ENCODE results near the gene TUBA8.

- no peak for TF ChIP-seq POLR2AphosphoS5 (IDR thresholded peaks at IDR 0.05; ENCODE audit: low read depth)
- TF ChIP-seq, protein P1, sequence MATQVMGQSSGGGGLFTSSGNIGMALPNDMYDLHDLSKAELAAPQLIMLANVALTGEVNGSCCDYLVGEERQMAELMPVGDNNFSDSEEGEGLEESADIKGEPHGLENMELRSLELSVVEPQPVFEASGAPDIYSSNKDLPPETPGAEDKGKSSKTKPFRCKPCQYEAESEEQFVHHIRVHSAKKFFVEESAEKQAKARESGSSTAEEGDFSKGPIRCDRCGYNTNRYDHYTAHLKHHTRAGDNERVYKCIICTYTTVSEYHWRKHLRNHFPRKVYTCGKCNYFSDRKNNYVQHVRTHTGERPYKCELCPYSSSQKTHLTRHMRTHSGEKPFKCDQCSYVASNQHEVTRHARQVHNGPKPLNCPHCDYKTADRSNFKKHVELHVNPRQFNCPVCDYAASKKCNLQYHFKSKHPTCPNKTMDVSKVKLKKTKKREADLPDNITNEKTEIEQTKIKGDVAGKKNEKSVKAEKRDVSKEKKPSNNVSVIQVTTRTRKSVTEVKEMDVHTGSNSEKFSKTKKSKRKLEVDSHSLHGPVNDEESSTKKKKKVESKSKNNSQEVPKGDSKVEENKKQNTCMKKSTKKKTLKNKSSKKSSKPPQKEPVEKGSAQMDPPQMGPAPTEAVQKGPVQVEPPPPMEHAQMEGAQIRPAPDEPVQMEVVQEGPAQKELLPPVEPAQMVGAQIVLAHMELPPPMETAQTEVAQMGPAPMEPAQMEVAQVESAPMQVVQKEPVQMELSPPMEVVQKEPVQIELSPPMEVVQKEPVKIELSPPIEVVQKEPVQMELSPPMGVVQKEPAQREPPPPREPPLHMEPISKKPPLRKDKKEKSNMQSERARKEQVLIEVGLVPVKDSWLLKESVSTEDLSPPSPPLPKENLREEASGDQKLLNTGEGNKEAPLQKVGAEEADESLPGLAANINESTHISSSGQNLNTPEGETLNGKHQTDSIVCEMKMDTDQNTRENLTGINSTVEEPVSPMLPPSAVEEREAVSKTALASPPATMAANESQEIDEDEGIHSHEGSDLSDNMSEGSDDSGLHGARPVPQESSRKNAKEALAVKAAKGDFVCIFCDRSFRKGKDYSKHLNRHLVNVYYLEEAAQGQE (IDR thresholded peaks at IDR 0.05; ENCODE audit: insufficient replicate concordance, low read depth) = no peak
- TF ChIP-seq, protein P2, sequence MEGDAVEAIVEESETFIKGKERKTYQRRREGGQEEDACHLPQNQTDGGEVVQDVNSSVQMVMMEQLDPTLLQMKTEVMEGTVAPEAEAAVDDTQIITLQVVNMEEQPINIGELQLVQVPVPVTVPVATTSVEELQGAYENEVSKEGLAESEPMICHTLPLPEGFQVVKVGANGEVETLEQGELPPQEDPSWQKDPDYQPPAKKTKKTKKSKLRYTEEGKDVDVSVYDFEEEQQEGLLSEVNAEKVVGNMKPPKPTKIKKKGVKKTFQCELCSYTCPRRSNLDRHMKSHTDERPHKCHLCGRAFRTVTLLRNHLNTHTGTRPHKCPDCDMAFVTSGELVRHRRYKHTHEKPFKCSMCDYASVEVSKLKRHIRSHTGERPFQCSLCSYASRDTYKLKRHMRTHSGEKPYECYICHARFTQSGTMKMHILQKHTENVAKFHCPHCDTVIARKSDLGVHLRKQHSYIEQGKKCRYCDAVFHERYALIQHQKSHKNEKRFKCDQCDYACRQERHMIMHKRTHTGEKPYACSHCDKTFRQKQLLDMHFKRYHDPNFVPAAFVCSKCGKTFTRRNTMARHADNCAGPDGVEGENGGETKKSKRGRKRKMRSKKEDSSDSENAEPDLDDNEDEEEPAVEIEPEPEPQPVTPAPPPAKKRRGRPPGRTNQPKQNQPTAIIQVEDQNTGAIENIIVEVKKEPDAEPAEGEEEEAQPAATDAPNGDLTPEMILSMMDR (IDR thresholded peaks at IDR 0.05; ENCODE audit: insufficient read depth, low read length) = no peak
Measured at GRCh38 chr22:18065256-18065655, 45.4 kb upstream of the TUBA8 start.
